OCI-LY1 (cell line): ENCODE measurements around the gene ADCY1.

Experiments
- CTCF ChIP-seq: fragments of 200-600 bp; sonication (generic), shearing (Covaris generic); IDR thresholded peaks from 2 replicates; pipeline ENCODE4 v1.5.1; 2017; ENCODE audit warnings: mild to moderate bottlenecking, antibody characterized with exemption, low read length, moderate library complexity, mixed read lengths
- EZH2 ChIP-seq: fragments of 200-600 bp; sonication (generic), shearing (Covaris generic); IDR thresholded peaks from 2 replicates; pipeline ENCODE4 v1.8.0; 2017; ENCODE audit warnings: borderline replicate concordance, mixed run types, mild to moderate bottlenecking, antibody characterized with exemption, low read length, moderate library complexity, mixed read lengths

GRCh38 chr7:45598886-45599520, 24.8 kb downstream of the ADCY1 start:
- no peak for TF ChIP-seq CTCF
- no peak for TF ChIP-seq EZH2
